Body of pancreas (tissue), 4 donors: Measurements from ENCODE around the gene ZNF211. TPM values are rescaled to one million over a fixed set of nuclear protein-coding genes. Genes with fewer than 3 reads are reported as not detected.
A peak's percentile ranks its signal among the peaks of the same experiment; 100 is the strongest.

ENCODE experiments used
- ATAC-seq: fragments of 150-250 bp; one replicate; pipeline ENCODE4 v1.9.1; 2016
- DNase-seq, 4 donors: peaks; one replicate each; pipeline ENCODE4 v3.0.0-alpha.2; 2019
- H3K27ac ChIP-seq, 4 donors: fragments of 200-600 bp; sonication (generic); 1 replicate in 3 of 4; 2 replicates in 1 of 4; pipeline versions ENCODE4 v1.5.1 to v1.6.1; 2016 to 2019; ENCODE audit warnings: mild to moderate bottlenecking in 1 of 4, mixed read lengths in 1 of 4, moderate library complexity in 1 of 4
- H3K27me3 ChIP-seq, 2 donors: fragments of 200-600 bp; sonication (generic); one replicate each; pipeline ENCODE4 v1.6.0; 2016; ENCODE audit warnings: mild to moderate bottlenecking in 1 of 2
- H3K36me3 ChIP-seq, 2 donors: fragments of 200-600 bp; sonication (generic); replicated peaks in 1 of 2; 2 replicates each; pipeline ENCODE4 v1.5.1; 2016; ENCODE audit warnings: low read depth in 2 of 2; ENCODE audit not compliant: insufficient read depth in 1 of 2
- H3K4me1 ChIP-seq: fragments of 200-600 bp; sonication (generic); one replicate; pipeline ENCODE4 v1.6.0; 2016
- H3K4me3 ChIP-seq, 2 donors: fragments of 200-600 bp; sonication (generic); 1 replicate in 1 of 2; 2 replicates in 1 of 2; pipeline ENCODE4 v1.5.1; 2016 to 2019
- H3K9me3 ChIP-seq, 3 donors: fragments of 200-600 bp; sonication (generic); 1 replicate in 2 of 3; 2 replicates in 1 of 3; pipeline ENCODE4 v1.5.1; 2016
- CTCF ChIP-seq, 7 experiments: fragments of 450-650 bp in 4 of 7; fragments of 200-600 bp in 3 of 7; sonication (generic) in 3 of 7; IDR thresholded peaks; one replicate each; pipeline ENCODE4 v1.5.1; 2016 to 2019; ENCODE audit warnings: antibody characterized with exemption in 7 of 7
- POLR2A ChIP-seq, 3 donors: fragments of 450-650 bp; IDR thresholded peaks; one replicate each; pipeline ENCODE4 v1.6.1; 2016; ENCODE audit warnings: antibody characterized with exemption in 3 of 3, mild to moderate bottlenecking in 2 of 3
- WGBS, 2 donors: methylation state at CpG; one replicate each; pipeline ENCODE4 v1.1.5; 2017; 5-methylcytosine and 5-hydroxymethylcytosine counted together
- intact Hi-C: fragments of 100-400 bp; cut with DNase I; formaldehyde crosslinking; loops from one replicate; pipeline ENCODE4 v1.15.1; 2023
- total RNA-seq, 2 donors: library from RNA; depleted of rRNA; stranded (reverse); fragments of >200 nt; gene quantifications; one replicate each; pipeline ENCODE4 v1.1.0, GENCODE V29; 2016

Gene ZNF211
- total RNA-seq, 2 donors from 2014 or later, result 3.6 to 9.9 TPM

GRCh38 chr19:57599761-57600383, 33.1 kb upstream of the ZNF211 start, which contains the start of gene ZNF530:
Gene ZNF530, plus strand, starts transcription at chr19:57599885. Its CDS starts 4,461 bp downstream, at chr19:57604346.
- Histone ChIP-seq H3K27ac (no peak within 1 kb of the TSS), H3K4me3 (peak within 1 kb of the TSS; percentile 58 to 60), H3K9me3 (peaks cover 0 to 12% (median 0%) of the 10 kb centered on the region in 3 donors), H3K36me3 (no peaks in the 10 kb centered on the region), H3K27me3 (no peaks in the 10 kb centered on the region), H3K4me1 (peaks cover 12% of the 10 kb centered on the region)
- intact Hi-C loops, result no loop called here
- 0 to 1% methylated on average over 5 to 53 of the region's 53 CpGs for WGBS, 2 donors
- DNase-seq, result peak; percentile 92 to 95 (median 94)
- TF ChIP-seq POLR2A (IDR thresholded peaks at IDR 0.05) (peak in 1 of 3 donors; percentile 26), CTCF (IDR thresholded peaks at IDR 0.05) (no peak)
- peak; percentile 97 for ATAC-seq

GRCh38 chr19:57606931-57607330, 26.0 kb upstream of the ZNF211 start:
- intact Hi-C loops, result no loop called here

GRCh38 chr19:57611113-57611512, 21.9 kb upstream of the ZNF211 start:
- DNase-seq, result no peak
- TF ChIP-seq POLR2A (IDR thresholded peaks at IDR 0.05), result no peak
- TF ChIP-seq CTCF (IDR thresholded peaks at IDR 0.05), result no peak
- Histone ChIP-seq H3K36me3 (peaks cover 0 to 1% of the 10 kb centered on the region in 2 donors), H3K4me3 (no peak overlapping the region), H3K27me3 (no peaks in the 10 kb centered on the region), H3K4me1 (peaks cover 12% of the 10 kb centered on the region), H3K9me3 (peaks cover 0 to 14% (median 0%) of the 10 kb centered on the region in 3 donors), H3K27ac (no peak overlapping the region)
- intact Hi-C loops, result no loop called here
- ATAC-seq, result no peak
- 68 to 72% methylated on average over 4 of the region's 4 CpGs for WGBS, 2 donors

More at GRCh38 chr19:57606931-57607330, 26.0 kb upstream of the ZNF211 start:
- WGBS, 2 donors, result 94 to 96% methylated on average over 5 of the region's 5 CpGs
- Histone ChIP-seq H3K36me3 (no peaks in the 10 kb centered on the region), H3K4me1 (no peaks in the 10 kb centered on the region), H3K27me3 (no peaks in the 10 kb centered on the region), H3K9me3 (peaks cover 0 to 11% (median 0%) of the 10 kb centered on the region in 3 donors), H3K27ac (no peak overlapping the region), H3K4me3 (no peak overlapping the region)
- DNase-seq (no peak), ATAC-seq (no peak)
- TF ChIP-seq CTCF (IDR thresholded peaks at IDR 0.05), result no peak
- TF ChIP-seq POLR2A (IDR thresholded peaks at IDR 0.05), result no peak

GRCh38 chr19:57613941-57614743, 18.8 kb upstream of the ZNF211 start, which contains the start of gene ZNF134:
Gene ZNF134, plus strand, starts transcription at chr19:57614242. Its CDS starts 5,227 bp downstream, at chr19:57619469.
- DNase-seq (peak; percentile 88 to 93 (median 91)), ATAC-seq (peak; percentile 94)
- H3K4me3 ChIP-seq, result peak within 1 kb of the TSS; percentile 85 to 100
- peak within 1 kb of the TSS in 3 of 4 donors; percentile 34 to 63 (median 42) for H3K27ac ChIP-seq
- peaks cover 12% of the 10 kb centered on the region for H3K4me1 ChIP-seq
- WGBS, 2 donors, result 2 to 4% methylated on average over 32 to 63 of the region's 64 CpGs
- no peaks in the 10 kb centered on the region for H3K27me3 ChIP-seq
- peaks cover 0 to 44% (median 0%) of the 10 kb centered on the region in 3 donors for H3K9me3 ChIP-seq
- TF ChIP-seq CTCF (IDR thresholded peaks at IDR 0.05), result peak in 2 of 7 experiments; percentile 15 to 46
- TF ChIP-seq POLR2A (IDR thresholded peaks at IDR 0.05), result peak in 2 of 3 donors; percentile 31 to 34
- intact Hi-C loops, result no loop called here
- peaks cover 2 to 12% of the 10 kb centered on the region in 2 donors for H3K36me3 ChIP-seq
